ENCODE results near the gene CHRNB1.

DNA sequence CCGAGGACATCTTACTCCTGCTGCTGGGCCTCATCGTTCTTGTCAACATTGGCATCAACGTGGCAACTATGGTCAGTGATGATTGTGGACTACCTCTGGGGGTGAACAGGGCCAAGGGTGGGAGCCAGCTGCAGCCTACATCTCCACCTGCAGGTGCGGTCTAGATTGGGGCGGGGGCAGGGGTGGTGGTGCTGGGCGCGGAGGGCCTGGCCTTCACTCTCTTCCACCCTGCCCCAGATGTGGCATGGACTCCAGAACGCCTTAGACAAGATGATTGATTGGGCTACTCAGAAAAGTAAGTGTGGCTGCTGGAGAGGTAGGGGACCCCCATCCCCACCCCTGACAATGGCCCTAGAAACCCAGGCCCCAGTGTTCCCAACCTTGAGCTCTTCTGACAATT lies 19.1 kb upstream of the CHRNB1 start:
- no peak for TF ChIP-seq CTCF (IDR thresholded peaks at IDR 0.05; ENCODE audit: borderline replicate concordance, extremely low read depth, low read length, poor library complexity, severe bottlenecking)
- no peak for TF ChIP-seq EZH2 (IDR thresholded peaks at IDR 0.05; ENCODE audit: borderline replicate concordance, low read depth, low read length, severe bottlenecking)
